Thoracic aorta (tissue), 2 donors: ENCODE data around the gene AKNA. TPM values are rescaled to one million over a fixed set of nuclear protein-coding genes. Genes with fewer than 3 reads are reported as not detected.
A peak's percentile ranks its signal among the peaks of the same experiment; 100 is the strongest.

Source experiments
- ATAC-seq: fragments of 150-250 bp; one replicate; pipeline ENCODE4 v1.8.0; 2017; ENCODE audit warnings: low read depth; ENCODE audit not compliant: insufficient number of reproducible peaks, low FRiP score
- DNase-seq: peaks from one replicate; pipeline ENCODE4 v3.0.0-alpha.2; 2020; ENCODE audit warnings: low spot score
- H3K27ac ChIP-seq, 2 donors: fragments of 200-600 bp; sonication (generic); 1 replicate in 1 of 2; 2 replicates in 1 of 2; pipeline ENCODE4 v1.5.1; 2016; ENCODE audit warnings: mild to moderate bottlenecking in 2 of 2, moderate library complexity in 2 of 2
- H3K27me3 ChIP-seq: fragments of 200-600 bp; sonication (generic); replicated peaks from 2 replicates; pipeline ENCODE4 v1.6.0; 2016; ENCODE audit warnings: mild to moderate bottlenecking; ENCODE audit not compliant: insufficient read depth
- H3K36me3 ChIP-seq: fragments of 200-600 bp; sonication (generic); one replicate; pipeline ENCODE4 v1.5.1; 2016
- H3K4me1 ChIP-seq, 2 donors: fragments of 200-600 bp; sonication (generic); 1 replicate in 1 of 2; 2 replicates in 1 of 2; pipeline versions ENCODE4 v1.5.1 to v1.6.0; 2016; ENCODE audit warnings: low read depth in 2 of 2, mild to moderate bottlenecking in 1 of 2; ENCODE audit not compliant: control insufficient read depth in 1 of 2
- H3K4me3 ChIP-seq: fragments of 200-600 bp; sonication (generic); 2 replicates; pipeline ENCODE4 v1.5.1; 2016; ENCODE audit warnings: mild to moderate bottlenecking
- H3K9me3 ChIP-seq: fragments of 200-600 bp; sonication (generic); 2 replicates; pipeline ENCODE4 v1.5.1; 2016
- CTCF ChIP-seq: fragments of 200-600 bp; sonication (generic); IDR thresholded peaks from one replicate; pipeline ENCODE4 v1.5.1; 2019; ENCODE audit warnings: antibody characterized with exemption
- total RNA-seq, 2 donors: library from RNA; depleted of rRNA; stranded (reverse); fragments of >200 nt; gene quantifications; one replicate each; pipeline versions ENCODE4 v1.1.0 to v1.2.3, GENCODE V29; 2016

AKNA gene
- total RNA-seq, 2 donors from 2014 or later: 34.8 to 68.5 TPM

GRCh38 chr9:114397219-114397847, 9.6 kb upstream of the AKNA start:
- TF ChIP-seq CTCF: no peak
- Histone ChIP-seq H3K27ac (peak overlapping the region; percentile 73 to 84), H3K4me1 (peaks cover 15 to 58% of the 10 kb centered on the region in 2 donors), H3K9me3 (no peaks in the 10 kb centered on the region), H3K36me3 (no peaks in the 10 kb centered on the region), H3K4me3 (peak overlapping the region; percentile 90), H3K27me3 (no peaks in the 10 kb centered on the region)
- ATAC-seq (no peak), DNase-seq (no peak)

GRCh38 chr9:114396558-114397218, 8.9 kb upstream of the AKNA start:
- H3K27ac ChIP-seq: peak overlapping the region; percentile 73 to 84
- DNase-seq (no peak), ATAC-seq (no peak)
- no peaks in the 10 kb centered on the region for H3K9me3 ChIP-seq
- H3K4me3 ChIP-seq: peak overlapping the region; percentile 90
- H3K4me1 ChIP-seq: peaks cover 15 to 63% of the 10 kb centered on the region in 2 donors
- H3K36me3 ChIP-seq: no peaks in the 10 kb centered on the region
- no peak for TF ChIP-seq CTCF
- no peaks in the 10 kb centered on the region for H3K27me3 ChIP-seq

GRCh38 chr9:114395768-114396167, 8.0 kb upstream of the AKNA start:
- Histone ChIP-seq H3K9me3 (no peaks in the 10 kb centered on the region), H3K27me3 (no peaks in the 10 kb centered on the region), H3K36me3 (no peaks in the 10 kb centered on the region), H3K4me1 (peaks cover 15 to 63% of the 10 kb centered on the region in 2 donors), H3K27ac (peak overlapping the region; percentile 71 to 84), H3K4me3 (no peak overlapping the region)
- DNase-seq (no peak), ATAC-seq (no peak)
- TF ChIP-seq CTCF: no peak

GRCh38 chr9:114395334-114395617, 7.5 kb upstream of the AKNA start:
- no peak for ATAC-seq
- DNase-seq: no peak
- peak overlapping the region; percentile 71 to 84 for H3K27ac ChIP-seq
- no peaks in the 10 kb centered on the region for H3K36me3 ChIP-seq
- peaks cover 20 to 68% of the 10 kb centered on the region in 2 donors for H3K4me1 ChIP-seq
- H3K4me3 ChIP-seq: no peak overlapping the region
- no peak for TF ChIP-seq CTCF
- H3K27me3 ChIP-seq: no peaks in the 10 kb centered on the region
- H3K9me3 ChIP-seq: no peaks in the 10 kb centered on the region

GRCh38 chr9:114394523-114395333, 6.9 kb upstream of the AKNA start:
- Histone ChIP-seq H3K27ac (peak overlapping the region; percentile 71 to 84), H3K27me3 (no peaks in the 10 kb centered on the region), H3K4me1 (peaks cover 24 to 74% of the 10 kb centered on the region in 2 donors), H3K9me3 (no peaks in the 10 kb centered on the region), H3K4me3 (no peak overlapping the region), H3K36me3 (no peaks in the 10 kb centered on the region)
- DNase-seq (no peak), ATAC-seq (no peak)
- no peak for TF ChIP-seq CTCF
